ENCODE measurements around the gene SLC7A7.
"Not testable (repeated sequence)": the region's sequence is repeated elsewhere in the genome, so short reads cannot be mapped to it uniquely, and the experiment has no call there.

The SLC7A7 gene

GRCh38 chr14:22814941-22815713 lies at the start of gene SLC7A7:
SLC7A7 (minus strand) TSS chr14:22815435; CDS start chr14:22813398, 2,037 bp downstream.
- DNase-seq: no peak

- no peak for DNase-seq
Observed at GRCh38 chr14:22864979-22865378, 49.7 kb upstream of the SLC7A7 start.

GRCh38 chr14:22861651-22862050 lies 46.4 kb upstream of the SLC7A7 start:
- no peak for DNase-seq

- not testable (repeated sequence) for DNase-seq
Observed at GRCh38 chr14:22860377-22860776, 45.1 kb upstream of the SLC7A7 start.

GRCh38 chr14:22856428-22856827 lies 41.2 kb upstream of the SLC7A7 start:
- DNase-seq: no peak

GRCh38 chr14:22854963-22855724 lies 39.9 kb upstream of the SLC7A7 start:
- DNase-seq: no peak

- not testable (repeated sequence) for DNase-seq
Observed at GRCh38 chr14:22854296-22854695, 39.1 kb upstream of the SLC7A7 start.

GRCh38 chr14:22852940-22853767 lies 37.9 kb upstream of the SLC7A7 start:
- DNase-seq: peak; percentile 68 to 87 (median 72)

- no peak for DNase-seq
Observed at GRCh38 chr14:22852599-22852939, 37.3 kb upstream of the SLC7A7 start.

- not testable (repeated sequence) for DNase-seq
Observed at GRCh38 chr14:22852178-22852577, 36.9 kb upstream of the SLC7A7 start.

GRCh38 chr14:22850944-22851764 lies 35.9 kb upstream of the SLC7A7 start:
- no peak for DNase-seq

GRCh38 chr14:22849212-22849819 lies 34.1 kb upstream of the SLC7A7 start:
- no peak for DNase-seq

- DNase-seq: no peak
Observed at GRCh38 chr14:22848351-22849164, 33.3 kb upstream of the SLC7A7 start.

GRCh38 chr14:22847661-22848341 lies 32.6 kb upstream of the SLC7A7 start:
- DNase-seq: no peak

- DNase-seq: no peak
Observed at GRCh38 chr14:22846811-22847307, 31.6 kb upstream of the SLC7A7 start.

GRCh38 chr14:22845821-22846625 lies 30.8 kb upstream of the SLC7A7 start:
- DNase-seq: no peak

- no peak for DNase-seq
Observed at GRCh38 chr14:22845103-22845394, 29.8 kb upstream of the SLC7A7 start.

- no peak for DNase-seq
Observed at GRCh38 chr14:22844221-22845102, 29.2 kb upstream of the SLC7A7 start.

Measured in NCI-H1417 (cell line).